Panc1 (cell line): ENCODE measurements around the gene SDF2L1. TPM values are rescaled to one million over a fixed set of nuclear protein-coding genes. Genes with fewer than 3 reads are reported as not detected.

ENCODE experiments used
- ATAC-seq: fragments of 200-7000 bp; cut with Tn5 transposase; 2 replicates; pipeline ENCODE4 v1.9.1; 2020; ENCODE audit warnings: mild to moderate bottlenecking, moderate library complexity
- Bru-seq: library from RNA; stranded (reverse); fragments of 400-500 nt; gene quantifications from one replicate; lab custom pipeline; 2021; lab: Mats Ljungman, UMichigan
- BruChase-seq, 2 experiments: library from RNA; stranded (reverse); fragments of 400-500 nt; gene quantifications; one replicate each; lab custom pipeline; 2021; lab: Mats Ljungman, UMichigan
- BruUV-seq: library from RNA; stranded (reverse); fragments of 400-500 nt; replicated peaks from 2 replicates; lab custom pipeline; 2021; lab: Mats Ljungman, UMichigan
- CTCF ChIA-PET: fragments of 300-600 bp; sonication (Branson Sonifier 250); formaldehyde crosslinking; loops from one replicate; lab custom pipeline; 2022; ENCODE audit warnings: antibody characterized with exemption; lab: Charles Lee
- POLR2A ChIA-PET: fragments of 300-600 bp; sonication (Branson Sonifier 250); formaldehyde crosslinking; loops from one replicate; lab custom pipeline; 2022; ENCODE audit warnings: antibody characterized with exemption; lab: Charles Lee
- DNase-seq: peaks from one replicate; pipeline ENCODE4 v3.0.0-alpha.2; 2010; ENCODE audit warnings: low read depth, low spot score
- H3K27ac ChIP-seq: 2 replicates; pipeline ENCODE4 v1.5.1; 2011; ENCODE audit warnings: mild to moderate bottlenecking, low read length, inconsistent platforms
- H3K27me3 ChIP-seq: fragments of 200-500 bp; sonication (Bioruptor generic); 2 replicates; pipeline ENCODE4 v1.6.0; 2014; ENCODE audit warnings: low read length, inconsistent platforms; ENCODE audit not compliant: control insufficient read depth, insufficient read depth
- H3K36me3 ChIP-seq: fragments of 200-500 bp; sonication (Bioruptor generic); 2 replicates; pipeline ENCODE4 v1.5.1; 2014; ENCODE audit warnings: inconsistent platforms, mild to moderate bottlenecking, low read length, moderate library complexity; ENCODE audit not compliant: control insufficient read depth, insufficient read depth
- H3K4me1 ChIP-seq: 2 replicates; pipeline ENCODE4 v1.5.1; 2011; ENCODE audit warnings: inconsistent platforms, mild to moderate bottlenecking, low read length, moderate library complexity; ENCODE audit not compliant: control insufficient read depth, insufficient read depth
- H3K4me3 ChIP-seq, 2 experiments: 2 replicates each; pipeline ENCODE4 v1.5.1; 2011 to 2012; ENCODE audit warnings: low read depth in 2 of 2, low read length in 2 of 2, mild to moderate bottlenecking in 2 of 2, inconsistent platforms in 1 of 2, moderate library complexity in 1 of 2
- H3K9me3 ChIP-seq: fragments of 200-500 bp; sonication (Bioruptor generic); 2 replicates; pipeline ENCODE4 v1.5.1; 2014; ENCODE audit warnings: low read depth, mild to moderate bottlenecking, inconsistent platforms, low read length, moderate library complexity; ENCODE audit not compliant: control insufficient read depth, insufficient read depth
- POLR2AphosphoS5 ChIP-seq: IDR thresholded peaks from 2 replicates; pipeline ENCODE4 v1.6.1; 2012; ENCODE audit warnings: mild to moderate bottlenecking, low read depth, low read length, moderate library complexity
- SIN3A ChIP-seq: IDR thresholded peaks from 2 replicates; pipeline ENCODE4 v1.6.1; 2012; ENCODE audit warnings: low read depth, mild to moderate bottlenecking, low read length, moderate library complexity, borderline replicate concordance; ENCODE audit not compliant: insufficient read depth
- TCF7L2 ChIP-seq: IDR thresholded peaks from 2 replicates; pipeline ENCODE4 v1.6.1; 2011; ENCODE audit warnings: mild to moderate bottlenecking, low read depth, low read length, inconsistent platforms
- in situ Hi-C: cut with HindIII; loops from 2 replicates; pipeline ENCODE4 v1.10.0; 2016; ENCODE audit warnings: low sequenced_read_pairs, low pct_unique_long_range_greater_than_20kb
- intact Hi-C: fragments of 100-400 bp; cut with micrococcal nuclease; formaldehyde crosslinking; loops from one replicate; pipeline ENCODE4 v1.10.0; 2022; ENCODE audit not compliant: unreplicated experiment
- long read RNA-seq: library from polyadenylated mRNA; unstranded; transcript quantifications from one replicate; pipeline ENCODE4 v2.0.0, GENCODE V29; 2021; ENCODE audit not compliant: unreplicated experiment
- polyA plus RNA-seq: library from polyadenylated mRNA; unstranded; fragments of >200 nt; gene quantifications from one replicate; pipeline ENCODE4 v1.2.1, GENCODE V29; 2012; ENCODE audit warnings: missing spikeins; ENCODE audit not compliant: insufficient read length
- total RNA-seq: library from RNA; stranded (reverse); gene quantifications from one replicate; pipeline ENCODE4 v1.2.1, GENCODE V29; 2021; ENCODE audit not compliant: unreplicated experiment
- TF ChIP-seq, protein P1 (sequence below): fragments of 450-650 bp; IDR thresholded peaks from 2 replicates; pipeline ENCODE4 v1.5.1; 2017; ENCODE audit warnings: mild to moderate bottlenecking
- TF ChIP-seq, protein P2 (sequence below), 2 experiments: IDR thresholded peaks; 2 replicates each; pipeline ENCODE4 v1.6.1; 2011 to 2012; ENCODE audit warnings: low read depth in 2 of 2, control low read depth in 1 of 2, low read length in 1 of 2, mild to moderate bottlenecking in 1 of 2, moderate library complexity in 1 of 2; ENCODE audit not compliant: insufficient read depth in 1 of 2

The SDF2L1 gene, protein sequence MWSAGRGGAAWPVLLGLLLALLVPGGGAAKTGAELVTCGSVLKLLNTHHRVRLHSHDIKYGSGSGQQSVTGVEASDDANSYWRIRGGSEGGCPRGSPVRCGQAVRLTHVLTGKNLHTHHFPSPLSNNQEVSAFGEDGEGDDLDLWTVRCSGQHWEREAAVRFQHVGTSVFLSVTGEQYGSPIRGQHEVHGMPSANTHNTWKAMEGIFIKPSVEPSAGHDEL
- total RNA-seq (66.0 TPM), Bru-seq, nascent RNA (percentile 70 among the genes with signal in this experiment), BruChase-seq, experiment 1, labeled RNA remaining after a 2-hour chase (percentile 84 among the genes with signal in this experiment), BruChase-seq, experiment 2, labeled RNA remaining after a 6-hour chase (percentile 90 among the genes with signal in this experiment)
- polyA plus RNA-seq = 101 TPM
- long read RNA-seq, transcript SDF2L1-201 (3 exons, 865 nt) = major isoform, 74 of 84 reads
- long read RNA-seq, partial matches to known transcripts = 10 of 84 reads
- long read RNA-seq, other reads (novel, unspliced or antisense) = 0 of 84 reads

DNA sequence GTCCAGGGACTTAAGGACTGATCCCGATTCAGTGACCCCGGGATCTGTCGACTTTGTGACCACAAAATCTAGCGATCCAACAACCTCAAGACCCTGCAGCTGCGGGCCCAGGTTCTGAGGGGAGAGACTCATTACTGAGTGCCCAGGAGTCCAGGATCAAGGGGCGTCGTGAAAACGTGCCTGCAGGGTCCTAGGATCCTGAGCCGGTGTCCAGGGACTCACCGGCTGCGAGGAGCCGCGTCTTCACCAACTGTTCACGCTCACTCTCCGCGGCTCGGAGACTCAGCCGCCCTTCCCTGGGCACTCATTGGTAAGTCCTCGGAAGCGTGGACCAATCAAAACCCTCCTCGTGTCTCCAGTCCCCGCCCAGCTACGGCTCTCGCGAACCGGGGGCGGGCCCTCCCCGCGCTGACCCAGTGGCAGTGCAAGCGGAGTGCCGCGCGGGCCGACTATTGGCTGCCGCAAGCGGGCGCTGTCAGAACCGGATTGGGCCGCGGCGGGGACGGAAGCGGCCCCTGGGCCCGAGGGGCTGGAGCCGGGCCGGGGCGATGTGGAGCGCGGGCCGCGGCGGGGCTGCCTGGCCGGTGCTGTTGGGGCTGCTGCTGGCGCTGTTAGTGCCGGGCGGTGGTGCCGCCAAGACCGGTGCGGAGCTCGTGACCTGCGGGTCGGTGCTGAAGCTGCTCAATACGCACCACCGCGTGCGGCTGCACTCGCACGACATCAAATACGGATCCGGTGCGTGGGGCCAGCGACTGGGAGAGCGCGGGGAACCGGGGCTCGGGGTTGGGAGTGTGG lies at the start of gene SDF2L1:
Gene SDF2L1, plus strand, starts transcription at position 514 of the 795 bp plus-strand sequence. Its CDS starts 35 bp downstream, at position 549.
- BruUV-seq = no TSS peak
- ATAC-seq = peak; percentile 95
- peak within 1 kb of the TSS; percentile 69 to 74 for H3K4me3 ChIP-seq
- no peaks in the 10 kb centered on the region for H3K36me3 ChIP-seq
- peak within 1 kb of the TSS; percentile 87 for H3K27ac ChIP-seq
- in situ Hi-C loops (no loop called here), intact Hi-C loops (loop anchor here (10.0 kb wide), 1 partner anchor 47 kb away; no protein-coding TSS in a partner anchor)
- TF ChIP-seq, protein P1, sequence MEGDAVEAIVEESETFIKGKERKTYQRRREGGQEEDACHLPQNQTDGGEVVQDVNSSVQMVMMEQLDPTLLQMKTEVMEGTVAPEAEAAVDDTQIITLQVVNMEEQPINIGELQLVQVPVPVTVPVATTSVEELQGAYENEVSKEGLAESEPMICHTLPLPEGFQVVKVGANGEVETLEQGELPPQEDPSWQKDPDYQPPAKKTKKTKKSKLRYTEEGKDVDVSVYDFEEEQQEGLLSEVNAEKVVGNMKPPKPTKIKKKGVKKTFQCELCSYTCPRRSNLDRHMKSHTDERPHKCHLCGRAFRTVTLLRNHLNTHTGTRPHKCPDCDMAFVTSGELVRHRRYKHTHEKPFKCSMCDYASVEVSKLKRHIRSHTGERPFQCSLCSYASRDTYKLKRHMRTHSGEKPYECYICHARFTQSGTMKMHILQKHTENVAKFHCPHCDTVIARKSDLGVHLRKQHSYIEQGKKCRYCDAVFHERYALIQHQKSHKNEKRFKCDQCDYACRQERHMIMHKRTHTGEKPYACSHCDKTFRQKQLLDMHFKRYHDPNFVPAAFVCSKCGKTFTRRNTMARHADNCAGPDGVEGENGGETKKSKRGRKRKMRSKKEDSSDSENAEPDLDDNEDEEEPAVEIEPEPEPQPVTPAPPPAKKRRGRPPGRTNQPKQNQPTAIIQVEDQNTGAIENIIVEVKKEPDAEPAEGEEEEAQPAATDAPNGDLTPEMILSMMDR = peak; percentile 45
- TF ChIP-seq TCF7L2 (no peak), POLR2AphosphoS5 (peak; percentile 68), SIN3A (0 out of 2 replicates have a peak, but pooled peaks have one; percentile 47)
- TF ChIP-seq, protein P2, sequence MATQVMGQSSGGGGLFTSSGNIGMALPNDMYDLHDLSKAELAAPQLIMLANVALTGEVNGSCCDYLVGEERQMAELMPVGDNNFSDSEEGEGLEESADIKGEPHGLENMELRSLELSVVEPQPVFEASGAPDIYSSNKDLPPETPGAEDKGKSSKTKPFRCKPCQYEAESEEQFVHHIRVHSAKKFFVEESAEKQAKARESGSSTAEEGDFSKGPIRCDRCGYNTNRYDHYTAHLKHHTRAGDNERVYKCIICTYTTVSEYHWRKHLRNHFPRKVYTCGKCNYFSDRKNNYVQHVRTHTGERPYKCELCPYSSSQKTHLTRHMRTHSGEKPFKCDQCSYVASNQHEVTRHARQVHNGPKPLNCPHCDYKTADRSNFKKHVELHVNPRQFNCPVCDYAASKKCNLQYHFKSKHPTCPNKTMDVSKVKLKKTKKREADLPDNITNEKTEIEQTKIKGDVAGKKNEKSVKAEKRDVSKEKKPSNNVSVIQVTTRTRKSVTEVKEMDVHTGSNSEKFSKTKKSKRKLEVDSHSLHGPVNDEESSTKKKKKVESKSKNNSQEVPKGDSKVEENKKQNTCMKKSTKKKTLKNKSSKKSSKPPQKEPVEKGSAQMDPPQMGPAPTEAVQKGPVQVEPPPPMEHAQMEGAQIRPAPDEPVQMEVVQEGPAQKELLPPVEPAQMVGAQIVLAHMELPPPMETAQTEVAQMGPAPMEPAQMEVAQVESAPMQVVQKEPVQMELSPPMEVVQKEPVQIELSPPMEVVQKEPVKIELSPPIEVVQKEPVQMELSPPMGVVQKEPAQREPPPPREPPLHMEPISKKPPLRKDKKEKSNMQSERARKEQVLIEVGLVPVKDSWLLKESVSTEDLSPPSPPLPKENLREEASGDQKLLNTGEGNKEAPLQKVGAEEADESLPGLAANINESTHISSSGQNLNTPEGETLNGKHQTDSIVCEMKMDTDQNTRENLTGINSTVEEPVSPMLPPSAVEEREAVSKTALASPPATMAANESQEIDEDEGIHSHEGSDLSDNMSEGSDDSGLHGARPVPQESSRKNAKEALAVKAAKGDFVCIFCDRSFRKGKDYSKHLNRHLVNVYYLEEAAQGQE (IDR thresholded peaks at IDR 0.05; ENCODE audit: insufficient read depth in 1 of 2, low read depth in 2 of 2, low read length in 1 of 2) = no peak
- POLR2A ChIA-PET = interaction anchor here (0.6 kb wide), 1 partner anchor 207 kb away, joined by 3 read pairs; no protein-coding TSS in a partner anchor
- peaks cover 8% of the 10 kb centered on the region; the same call in 1 of the 2 replicates for H3K4me1 ChIP-seq
- H3K9me3 ChIP-seq = no peaks in the 10 kb centered on the region
- no peaks in the 10 kb centered on the region for H3K27me3 ChIP-seq
- CTCF ChIA-PET = interaction anchor here (0.6 to 2.3 kb wide), 4 partner anchors 13 to 86 kb away, joined by 3 to 12 read pairs (median 5); no protein-coding TSS in a partner anchor
- no peak for DNase-seq

DNA sequence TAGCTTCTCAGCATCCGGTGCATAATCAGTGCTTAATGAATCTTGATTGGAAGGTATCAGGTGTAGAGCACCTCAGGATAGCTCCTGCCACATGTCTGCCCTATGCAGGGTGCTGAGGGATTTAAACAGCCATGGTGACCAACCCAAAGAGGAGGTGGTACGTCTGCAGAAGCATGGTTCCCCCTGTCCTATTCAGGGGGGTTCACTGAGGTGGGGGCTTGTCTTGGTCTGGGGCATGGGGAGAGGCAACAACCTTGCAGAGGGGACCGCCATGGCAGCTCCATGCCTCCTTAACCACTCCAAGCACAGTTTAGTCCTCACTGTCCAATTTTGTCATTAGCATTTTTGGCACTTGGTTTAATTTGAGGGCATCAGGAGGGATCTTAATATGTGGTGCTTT lies 49.7 kb upstream of the SDF2L1 start:
- Histone ChIP-seq H3K4me1 (peaks cover 8% of the 10 kb centered on the region), H3K27me3 (no peaks in the 10 kb centered on the region), H3K27ac (no peak overlapping the region), H3K9me3 (no peaks in the 10 kb centered on the region), H3K4me3 (no peak overlapping the region), H3K36me3 (peaks cover 2% of the 10 kb centered on the region; the same call in 1 of the 2 replicates)
- POLR2A ChIA-PET = no interaction called here
- intact Hi-C loops = loop anchor here (10.0 kb wide), 1 partner anchor 52 kb away; the partner anchor contains the start of gene SDF2L1
- BruUV-seq = no TSS peak
- in situ Hi-C loops = no loop called here
- DNase-seq (no peak), ATAC-seq (no peak)
- TF ChIP-seq TCF7L2 (no peak), POLR2AphosphoS5 (no peak), SIN3A (no peak)
- TF ChIP-seq, protein P1 = no peak
- TF ChIP-seq, protein P2 (IDR thresholded peaks at IDR 0.05; ENCODE audit: insufficient read depth in 1 of 2, low read depth in 2 of 2, low read length in 1 of 2) = no peak
- CTCF ChIA-PET = no interaction called here
